ENCODE measurements around the gene ZXDC.

Gene ZXDC

DNA sequence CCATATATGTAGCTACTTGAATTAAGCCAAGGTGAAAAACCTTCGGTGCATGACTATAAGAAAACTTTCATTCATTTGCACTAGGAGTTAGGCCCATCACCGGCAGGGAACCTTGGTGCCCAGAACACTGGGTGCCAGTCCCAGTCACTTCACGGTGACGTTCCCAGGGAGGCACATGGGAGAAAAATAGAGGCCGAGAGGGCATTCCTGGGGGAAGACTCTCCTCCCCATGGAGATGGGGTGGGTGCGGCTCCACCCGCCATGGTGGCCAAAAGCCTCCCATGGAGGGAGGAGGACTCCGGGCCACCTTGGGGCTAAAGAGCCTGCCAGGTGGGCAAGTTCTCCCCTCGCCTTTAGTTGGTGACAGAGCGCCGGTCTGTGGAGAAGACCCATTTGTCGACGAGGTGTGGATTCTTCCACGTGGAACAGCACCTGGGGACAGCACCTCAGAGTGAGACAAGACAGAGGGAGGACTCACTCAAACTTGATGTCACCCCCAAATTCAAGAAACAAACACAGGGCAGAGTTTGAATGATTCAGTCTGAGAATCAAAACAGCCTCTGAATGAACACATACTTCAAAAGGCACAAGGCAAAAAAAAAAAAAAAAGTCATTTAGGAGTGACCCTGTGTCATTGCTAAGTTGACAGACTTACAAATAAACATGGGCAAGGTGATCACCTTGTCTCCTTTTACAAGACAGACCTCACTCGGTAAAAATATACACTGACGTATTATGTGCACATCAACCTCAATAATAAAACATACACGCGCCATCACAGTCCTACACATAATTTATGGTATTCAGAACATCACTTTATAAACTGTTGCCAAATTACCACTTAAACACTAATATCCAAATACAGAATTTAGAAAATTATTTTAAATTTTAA lies 38.6 kb downstream of the ZXDC start:
- FAIRE-seq (no peak), DNase-seq (ENCODE audit: insufficient read length, low spot score) (no peak)
- TF ChIP-seq, protein P1, sequence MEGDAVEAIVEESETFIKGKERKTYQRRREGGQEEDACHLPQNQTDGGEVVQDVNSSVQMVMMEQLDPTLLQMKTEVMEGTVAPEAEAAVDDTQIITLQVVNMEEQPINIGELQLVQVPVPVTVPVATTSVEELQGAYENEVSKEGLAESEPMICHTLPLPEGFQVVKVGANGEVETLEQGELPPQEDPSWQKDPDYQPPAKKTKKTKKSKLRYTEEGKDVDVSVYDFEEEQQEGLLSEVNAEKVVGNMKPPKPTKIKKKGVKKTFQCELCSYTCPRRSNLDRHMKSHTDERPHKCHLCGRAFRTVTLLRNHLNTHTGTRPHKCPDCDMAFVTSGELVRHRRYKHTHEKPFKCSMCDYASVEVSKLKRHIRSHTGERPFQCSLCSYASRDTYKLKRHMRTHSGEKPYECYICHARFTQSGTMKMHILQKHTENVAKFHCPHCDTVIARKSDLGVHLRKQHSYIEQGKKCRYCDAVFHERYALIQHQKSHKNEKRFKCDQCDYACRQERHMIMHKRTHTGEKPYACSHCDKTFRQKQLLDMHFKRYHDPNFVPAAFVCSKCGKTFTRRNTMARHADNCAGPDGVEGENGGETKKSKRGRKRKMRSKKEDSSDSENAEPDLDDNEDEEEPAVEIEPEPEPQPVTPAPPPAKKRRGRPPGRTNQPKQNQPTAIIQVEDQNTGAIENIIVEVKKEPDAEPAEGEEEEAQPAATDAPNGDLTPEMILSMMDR (IDR thresholded peaks at IDR 0.05; ENCODE audit: insufficient read depth, missing control alignments) = no peak

DNA sequence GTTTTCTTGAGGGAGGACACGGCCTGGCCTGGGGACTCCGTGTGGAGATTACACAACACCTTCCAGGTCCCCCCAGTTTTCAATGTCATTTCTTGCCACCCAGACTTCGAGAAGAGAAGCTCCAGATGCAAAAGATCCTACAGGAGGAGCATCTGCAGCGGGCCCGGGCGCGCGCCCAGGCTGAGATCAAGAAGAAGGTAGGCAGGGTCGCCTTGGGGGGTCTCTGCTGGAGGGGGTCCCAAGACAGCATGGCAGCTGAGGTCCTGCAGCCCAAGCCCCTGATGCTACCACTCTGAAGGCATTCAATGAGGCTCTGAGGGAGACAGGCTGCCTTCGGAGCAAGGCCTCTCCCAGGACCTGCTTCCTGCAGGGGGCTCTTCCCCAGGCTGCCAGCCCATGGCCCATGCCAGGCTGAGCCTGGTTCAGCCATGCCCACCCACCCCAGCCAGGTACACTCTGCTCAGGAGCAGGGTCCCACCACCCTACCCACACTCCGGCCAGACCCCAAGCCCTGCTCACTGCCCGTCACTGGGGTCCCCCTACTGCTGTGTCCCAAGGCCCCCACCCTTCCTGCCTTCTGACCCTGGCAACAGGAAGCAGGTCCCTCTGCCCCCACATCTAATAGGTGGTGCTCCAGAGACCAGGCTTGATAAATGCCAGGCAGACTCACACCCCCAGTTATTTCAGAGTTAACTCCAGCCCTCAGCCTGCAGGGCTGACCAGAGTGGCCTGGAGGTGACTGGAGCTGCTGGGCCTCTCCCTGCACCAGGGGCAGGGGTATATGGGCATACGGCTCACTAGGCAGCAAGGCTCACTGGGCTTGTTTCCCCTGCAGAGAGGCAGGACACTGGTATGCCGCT lies 40.0 kb downstream of the ZXDC start:
- TF ChIP-seq, protein P1 (IDR thresholded peaks at IDR 0.05; ENCODE audit: insufficient read depth, missing control alignments) = no peak
- FAIRE-seq (no peak), DNase-seq (ENCODE audit: insufficient read length, low spot score) (no peak)

DNA sequence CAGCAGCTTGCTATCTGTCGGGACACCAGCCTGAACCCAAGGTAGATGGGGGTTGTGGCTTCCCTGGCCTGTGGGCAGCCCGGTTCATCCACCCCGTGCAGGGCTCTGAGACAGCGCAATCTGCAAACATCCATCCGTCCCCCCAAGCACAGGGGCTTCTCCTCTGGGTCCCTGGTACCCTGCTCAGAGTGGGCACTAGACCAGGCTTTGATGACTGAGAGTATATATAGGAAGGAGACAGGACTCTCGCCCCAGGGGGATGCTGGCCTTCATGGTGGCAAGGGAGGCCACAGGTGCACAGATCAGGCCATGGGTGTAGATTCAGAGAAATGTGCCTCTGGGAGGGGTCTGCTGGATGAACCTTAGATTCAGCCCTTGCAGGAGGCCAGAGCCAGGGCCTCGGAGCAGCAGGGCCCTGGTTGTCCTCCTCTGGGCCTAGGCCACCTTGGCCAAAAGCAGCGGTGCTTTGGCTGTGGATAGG lies 40.7 kb downstream of the ZXDC start:
- TF ChIP-seq, protein P1 (IDR thresholded peaks at IDR 0.05; ENCODE audit: insufficient read depth, missing control alignments) = no peak
- DNase-seq (ENCODE audit: insufficient read length, low spot score) (no peak), FAIRE-seq (no peak)

DNA sequence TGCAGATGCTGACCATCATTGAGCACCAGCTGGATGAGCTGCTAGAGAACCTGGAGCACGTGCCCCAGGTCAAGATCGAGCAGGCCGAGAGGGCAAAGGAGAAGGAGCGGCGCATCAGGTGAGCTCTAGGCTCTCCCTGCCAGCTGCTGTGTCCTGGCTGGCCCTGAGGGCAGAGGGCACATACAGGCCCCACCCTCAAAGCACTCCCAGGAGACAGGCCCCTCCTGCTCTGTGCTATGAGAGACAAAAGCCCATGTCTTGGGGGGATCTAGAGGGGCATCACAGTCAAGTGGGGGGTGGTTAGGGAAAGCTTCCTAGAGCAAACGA lies 41.5 kb downstream of the ZXDC start:
- FAIRE-seq (no peak), DNase-seq (ENCODE audit: insufficient read length, low spot score) (no peak)
- TF ChIP-seq, protein P1 (IDR thresholded peaks at IDR 0.05; ENCODE audit: insufficient read depth, missing control alignments) = no peak

DNA sequence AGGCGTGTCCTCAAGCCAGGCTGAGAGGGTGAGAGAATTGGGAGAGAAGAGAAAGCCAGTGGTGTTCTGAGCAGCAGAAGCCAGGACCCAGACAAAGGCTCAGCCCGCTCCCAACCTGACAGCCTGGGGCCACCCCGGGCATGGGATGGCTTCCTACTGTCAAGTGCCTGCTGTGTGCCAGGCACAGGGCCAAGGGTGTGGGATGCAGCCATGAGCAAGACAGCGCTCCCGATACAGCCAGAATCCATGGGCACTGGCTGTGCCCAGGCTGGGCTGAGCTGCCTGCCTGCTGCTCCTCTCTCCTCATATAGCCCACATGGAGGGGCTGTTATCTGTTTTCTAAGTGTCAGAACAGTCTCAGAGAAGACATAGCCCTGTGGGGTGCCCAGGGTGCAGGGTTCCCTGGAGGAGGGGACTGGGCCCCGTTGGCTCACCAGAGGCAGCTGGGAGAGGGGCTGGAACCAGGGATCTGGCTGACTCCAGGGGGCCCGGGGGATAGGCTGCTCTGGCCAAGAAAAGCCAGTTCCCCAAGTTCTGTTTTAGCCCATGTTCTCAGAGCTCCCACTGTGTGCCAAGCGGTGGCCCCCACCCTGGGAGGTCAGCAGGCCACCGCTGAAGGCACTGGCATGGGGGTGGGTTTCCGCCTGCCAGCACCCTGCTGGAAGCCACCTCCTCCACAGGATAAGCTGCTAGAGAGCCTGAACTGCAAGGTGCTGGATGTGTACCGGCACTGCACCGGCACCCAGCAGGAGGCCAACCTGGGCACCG lies 42.0 kb downstream of the ZXDC start:
- TF ChIP-seq, protein P1 (IDR thresholded peaks at IDR 0.05; ENCODE audit: insufficient read depth, missing control alignments) = no peak
- no peak for DNase-seq (ENCODE audit: insufficient read length, low spot score)
- FAIRE-seq = no peak

DNA sequence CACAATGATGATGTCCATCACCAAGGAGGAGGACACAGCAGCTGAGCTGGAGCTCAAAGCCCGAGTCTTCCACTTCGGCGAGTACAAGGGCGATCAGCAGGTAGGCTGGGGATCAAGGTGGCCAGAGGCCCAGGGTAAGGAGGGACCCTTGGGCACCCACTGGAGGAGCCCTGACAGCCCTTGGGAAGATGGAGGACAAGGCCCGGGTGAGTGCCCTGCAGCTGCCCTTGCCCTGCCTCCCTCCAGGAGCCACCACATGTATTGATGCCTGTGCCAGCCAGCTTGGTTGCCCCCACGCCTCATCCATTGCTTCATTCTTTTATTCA lies 42.6 kb downstream of the ZXDC start:
- DNase-seq (ENCODE audit: insufficient read length, low spot score) (no peak), FAIRE-seq (no peak)
- TF ChIP-seq, protein P1 (IDR thresholded peaks at IDR 0.05; ENCODE audit: insufficient read depth, missing control alignments) = no peak
